ENCODE results near the gene AKAP12. TPM values are rescaled to one million over a fixed set of nuclear protein-coding genes. Genes with fewer than 3 reads are reported as not detected.

The AKAP12 gene
- polyA plus RNA-seq, 1 donor (not counting 4 experiments of a cell fraction or from before 2014, with no cell fraction given): 0.56 TPM

DNA sequence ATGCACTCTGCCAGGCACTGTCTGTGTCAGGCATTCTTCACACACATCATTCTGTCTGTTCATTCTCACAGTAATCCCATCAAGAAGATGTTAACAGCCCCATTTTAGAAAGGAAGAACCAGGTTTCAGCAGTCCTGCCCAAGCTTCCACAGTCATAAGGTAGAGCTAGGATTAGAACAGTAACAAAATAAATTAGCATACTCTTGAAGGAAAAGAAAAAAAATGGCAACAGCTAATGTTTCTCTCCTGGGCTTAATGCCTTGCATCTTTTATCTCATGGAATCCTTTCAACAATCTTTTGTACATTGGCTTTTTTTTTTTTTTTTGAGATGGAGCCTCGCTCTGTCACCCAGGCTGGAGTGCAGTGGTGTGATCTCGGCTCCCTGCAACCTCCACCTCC is 32.1 kb upstream of the AKAP12 start:
- FAIRE-seq: no peak
- Histone ChIP-seq H4K20me1 (ENCODE audit: control insufficient read depth, extremely low read depth, insufficient read depth, low read length) (no peaks in the 10 kb centered on the region), H3K9ac (ENCODE audit: control insufficient read depth, extremely low read depth, insufficient read depth, low read length) (no peak overlapping the region)

DNA sequence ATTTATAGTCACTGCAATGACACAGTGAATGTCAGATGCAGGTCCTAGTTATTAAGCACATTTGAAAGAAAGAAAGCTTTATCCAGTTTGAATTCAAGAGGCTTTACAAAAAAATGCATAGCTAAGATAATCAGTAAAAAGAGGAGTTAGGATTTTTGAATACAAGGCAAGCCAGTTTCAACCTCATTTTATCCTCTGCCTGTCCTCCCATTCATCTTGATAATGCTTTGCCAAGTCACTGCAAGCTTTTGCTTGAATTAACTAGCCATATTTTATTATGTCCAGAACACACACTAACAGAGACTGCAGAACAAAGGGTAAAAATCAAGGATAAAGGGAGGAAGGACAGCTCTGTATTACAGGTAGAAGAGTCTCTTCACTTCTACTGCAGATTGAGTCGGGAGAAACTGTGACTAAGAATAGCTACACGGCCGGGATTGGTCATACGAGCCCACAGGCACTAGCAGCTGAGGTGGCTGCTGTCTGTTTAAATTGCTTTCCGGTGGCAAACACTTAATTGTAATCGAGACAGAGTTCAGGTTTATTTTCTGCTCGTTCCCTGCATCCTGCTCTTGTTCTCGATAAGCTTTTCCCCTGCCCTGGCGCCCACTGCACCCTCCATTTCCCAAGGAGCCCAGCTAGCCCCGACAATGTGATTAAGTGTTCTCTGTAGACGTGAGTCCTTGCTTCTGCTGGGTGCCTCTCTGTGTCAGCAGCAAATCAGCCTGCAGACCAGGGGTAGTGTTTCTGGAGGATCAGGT is 30.5 kb upstream of the AKAP12 start:
- no peaks in the 10 kb centered on the region for H3K36me3 ChIP-seq (ENCODE audit: control insufficient read depth in 2 of 2, extremely low read depth in 1 of 2, insufficient read depth in 2 of 2, low read length in 2 of 2)
- H3K27ac ChIP-seq (ENCODE audit: control insufficient read depth, insufficient read depth, low read length): no peak overlapping the region
- H3K9me3 ChIP-seq (ENCODE audit: control insufficient read depth, low read depth, low read length): no peaks in the 10 kb centered on the region
- no peak for TF ChIP-seq EZH2 (IDR thresholded peaks at IDR 0.05; ENCODE audit: low read length)
- TF ChIP-seq, protein P1, sequence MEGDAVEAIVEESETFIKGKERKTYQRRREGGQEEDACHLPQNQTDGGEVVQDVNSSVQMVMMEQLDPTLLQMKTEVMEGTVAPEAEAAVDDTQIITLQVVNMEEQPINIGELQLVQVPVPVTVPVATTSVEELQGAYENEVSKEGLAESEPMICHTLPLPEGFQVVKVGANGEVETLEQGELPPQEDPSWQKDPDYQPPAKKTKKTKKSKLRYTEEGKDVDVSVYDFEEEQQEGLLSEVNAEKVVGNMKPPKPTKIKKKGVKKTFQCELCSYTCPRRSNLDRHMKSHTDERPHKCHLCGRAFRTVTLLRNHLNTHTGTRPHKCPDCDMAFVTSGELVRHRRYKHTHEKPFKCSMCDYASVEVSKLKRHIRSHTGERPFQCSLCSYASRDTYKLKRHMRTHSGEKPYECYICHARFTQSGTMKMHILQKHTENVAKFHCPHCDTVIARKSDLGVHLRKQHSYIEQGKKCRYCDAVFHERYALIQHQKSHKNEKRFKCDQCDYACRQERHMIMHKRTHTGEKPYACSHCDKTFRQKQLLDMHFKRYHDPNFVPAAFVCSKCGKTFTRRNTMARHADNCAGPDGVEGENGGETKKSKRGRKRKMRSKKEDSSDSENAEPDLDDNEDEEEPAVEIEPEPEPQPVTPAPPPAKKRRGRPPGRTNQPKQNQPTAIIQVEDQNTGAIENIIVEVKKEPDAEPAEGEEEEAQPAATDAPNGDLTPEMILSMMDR (optimal IDR thresholded peaks at IDR 0.05 in 1 of 3, IDR thresholded peaks at IDR 0.05 in 1 of 3, conservative IDR thresholded peaks at IDR 0.05 in 1 of 3; ENCODE audit: extremely low read depth in 1 of 3, insufficient read depth in 2 of 3, low read length in 3 of 3): no peak
- DNase-seq (ENCODE audit: low read depth, low spot score) (no peak), FAIRE-seq (peak; percentile 63)
- H3K9me1 ChIP-seq (ENCODE audit: control insufficient read depth, extremely low read depth, insufficient read depth, low read length): no peaks in the 10 kb centered on the region
- H3K4me1 ChIP-seq (ENCODE audit: control insufficient read depth, extremely low read depth, insufficient read depth, low read length): peaks cover 4% of the 10 kb centered on the region
- no peaks in the 10 kb centered on the region for H4K20me1 ChIP-seq (ENCODE audit: control insufficient read depth, extremely low read depth, insufficient read depth, low read length)
- no peaks in the 10 kb centered on the region for H3K27me3 ChIP-seq (ENCODE audit: control insufficient read depth, extremely low read depth, insufficient read depth, low read length)
- H3K4me3 ChIP-seq (ENCODE audit: control insufficient read depth in 2 of 3, extremely low read depth in 1 of 3, insufficient read depth in 2 of 3, low read depth in 1 of 3, low read length in 3 of 3): no peak overlapping the region
- no peak overlapping the region for H3K9ac ChIP-seq (ENCODE audit: control insufficient read depth, extremely low read depth, insufficient read depth, low read length)
- peak overlapping the region; percentile 43 for H3K4me2 ChIP-seq (ENCODE audit: control insufficient read depth, extremely low read depth, insufficient read depth, low read depth, low read length)
- dilution Hi-C loops (cut with MboI; ENCODE audit: extremely low pct_ligation_motif_present, low sequenced_read_pairs): no loop called here
- no peaks in the 10 kb centered on the region for H3K79me2 ChIP-seq (ENCODE audit: control insufficient read depth, insufficient read depth, low read length)
- H2AFZ ChIP-seq (ENCODE audit: control insufficient read depth, low read length): peak overlapping the region; percentile 20

More for the DNA sequence above, 32.1 kb upstream of the AKAP12 start:
- H3K36me3 ChIP-seq (ENCODE audit: control insufficient read depth in 2 of 2, extremely low read depth in 1 of 2, insufficient read depth in 2 of 2, low read length in 2 of 2): no peaks in the 10 kb centered on the region
- no peaks in the 10 kb centered on the region for H3K27me3 ChIP-seq (ENCODE audit: control insufficient read depth, extremely low read depth, insufficient read depth, low read length)
- no peak overlapping the region for H3K27ac ChIP-seq (ENCODE audit: control insufficient read depth, insufficient read depth, low read length)
- TF ChIP-seq EZH2 (IDR thresholded peaks at IDR 0.05; ENCODE audit: low read length): no peak
- TF ChIP-seq, protein P1 (optimal IDR thresholded peaks at IDR 0.05 in 1 of 3, IDR thresholded peaks at IDR 0.05 in 1 of 3, conservative IDR thresholded peaks at IDR 0.05 in 1 of 3; ENCODE audit: extremely low read depth in 1 of 3, insufficient read depth in 2 of 3, low read length in 3 of 3): no peak
- no peak for DNase-seq (ENCODE audit: low read depth, low spot score)
- H3K79me2 ChIP-seq (ENCODE audit: control insufficient read depth, insufficient read depth, low read length): no peaks in the 10 kb centered on the region
- no peaks in the 10 kb centered on the region for H3K9me3 ChIP-seq (ENCODE audit: control insufficient read depth, low read depth, low read length)
- H3K4me1 ChIP-seq (ENCODE audit: control insufficient read depth, extremely low read depth, insufficient read depth, low read length): peaks cover 4% of the 10 kb centered on the region
- dilution Hi-C loops (cut with MboI; ENCODE audit: extremely low pct_ligation_motif_present, low sequenced_read_pairs): no loop called here
- H3K4me3 ChIP-seq (ENCODE audit: control insufficient read depth in 2 of 3, extremely low read depth in 1 of 3, insufficient read depth in 2 of 3, low read depth in 1 of 3, low read length in 3 of 3): no peak overlapping the region
- no peaks in the 10 kb centered on the region for H3K9me1 ChIP-seq (ENCODE audit: control insufficient read depth, extremely low read depth, insufficient read depth, low read length)
- H3K4me2 ChIP-seq (ENCODE audit: control insufficient read depth, extremely low read depth, insufficient read depth, low read depth, low read length): no peak overlapping the region
- H2AFZ ChIP-seq (ENCODE audit: control insufficient read depth, low read length): no peak overlapping the region
